Astrocyte of the spinal cord (primary cell): ENCODE results near the gene NEDD4L.

ENCODE experiments used
- DNase-seq: peaks from one replicate; pipeline ENCODE4 v3.0.0; 2011; ENCODE audit warnings: low read depth, low spot score
- H3K4me3 ChIP-seq: 2 replicates; pipeline ENCODE4 v1.5.1; 2011; ENCODE audit warnings: low read depth, mild to moderate bottlenecking, low read length, moderate library complexity
- in situ Hi-C: cut with HindIII; loops from 2 replicates; pipeline ENCODE4 v1.10.0; 2017; ENCODE audit warnings: low sequenced_read_pairs
- TF ChIP-seq, protein P1 (sequence below): IDR thresholded peaks from 2 replicates; pipeline ENCODE4 v1.5.1; 2012; ENCODE audit warnings: low read depth, mild to moderate bottlenecking, low read length, inconsistent platforms

NEDD4L gene

DNA sequence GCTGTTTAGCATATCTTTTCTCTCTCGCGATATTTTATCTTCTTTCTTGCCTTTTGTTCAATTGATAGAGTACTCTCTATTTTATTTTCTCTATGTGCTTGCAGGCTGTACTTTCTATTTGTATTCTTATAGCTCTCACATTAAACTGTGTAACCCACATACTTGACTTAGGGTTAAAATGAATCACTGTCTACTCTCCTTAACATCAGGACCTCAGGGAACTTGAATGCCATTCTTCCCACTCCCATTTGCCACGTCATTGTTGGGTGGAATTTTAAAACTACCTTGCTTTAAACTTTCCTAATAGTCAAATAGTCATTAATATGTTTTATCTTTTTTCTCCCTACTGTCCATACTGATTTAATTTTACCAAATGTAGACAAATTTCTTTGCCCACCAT, 315.2 kb downstream of the NEDD4L start:
- no peak overlapping the region for H3K4me3 ChIP-seq
- in situ Hi-C loops: no loop called here
- peak; percentile 50 for DNase-seq
- TF ChIP-seq, protein P1, sequence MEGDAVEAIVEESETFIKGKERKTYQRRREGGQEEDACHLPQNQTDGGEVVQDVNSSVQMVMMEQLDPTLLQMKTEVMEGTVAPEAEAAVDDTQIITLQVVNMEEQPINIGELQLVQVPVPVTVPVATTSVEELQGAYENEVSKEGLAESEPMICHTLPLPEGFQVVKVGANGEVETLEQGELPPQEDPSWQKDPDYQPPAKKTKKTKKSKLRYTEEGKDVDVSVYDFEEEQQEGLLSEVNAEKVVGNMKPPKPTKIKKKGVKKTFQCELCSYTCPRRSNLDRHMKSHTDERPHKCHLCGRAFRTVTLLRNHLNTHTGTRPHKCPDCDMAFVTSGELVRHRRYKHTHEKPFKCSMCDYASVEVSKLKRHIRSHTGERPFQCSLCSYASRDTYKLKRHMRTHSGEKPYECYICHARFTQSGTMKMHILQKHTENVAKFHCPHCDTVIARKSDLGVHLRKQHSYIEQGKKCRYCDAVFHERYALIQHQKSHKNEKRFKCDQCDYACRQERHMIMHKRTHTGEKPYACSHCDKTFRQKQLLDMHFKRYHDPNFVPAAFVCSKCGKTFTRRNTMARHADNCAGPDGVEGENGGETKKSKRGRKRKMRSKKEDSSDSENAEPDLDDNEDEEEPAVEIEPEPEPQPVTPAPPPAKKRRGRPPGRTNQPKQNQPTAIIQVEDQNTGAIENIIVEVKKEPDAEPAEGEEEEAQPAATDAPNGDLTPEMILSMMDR: no peak

DNA sequence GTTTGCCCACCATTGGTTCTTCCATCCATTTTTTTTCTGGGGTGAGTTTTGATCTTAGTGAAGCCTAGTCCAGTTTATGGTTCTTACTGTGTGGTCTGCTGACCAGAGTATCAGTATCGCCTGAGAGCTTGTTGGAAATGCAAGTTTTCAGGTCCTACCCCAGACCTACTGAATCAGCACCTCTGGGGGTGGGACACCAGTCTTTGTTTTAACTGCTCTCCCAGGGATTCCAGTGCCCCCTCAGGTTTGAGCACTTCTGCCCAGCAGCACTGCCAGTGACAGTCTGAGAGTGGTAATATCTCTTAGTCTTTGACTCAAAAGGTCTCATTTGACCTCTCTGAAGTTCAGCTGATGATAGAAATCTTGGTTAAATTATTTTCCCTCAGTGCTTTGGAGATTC, 315.6 kb downstream of the NEDD4L start:
- TF ChIP-seq, protein P1: no peak
- no peak overlapping the region for H3K4me3 ChIP-seq
- in situ Hi-C loops: no loop called here
- DNase-seq: no peak

DNA sequence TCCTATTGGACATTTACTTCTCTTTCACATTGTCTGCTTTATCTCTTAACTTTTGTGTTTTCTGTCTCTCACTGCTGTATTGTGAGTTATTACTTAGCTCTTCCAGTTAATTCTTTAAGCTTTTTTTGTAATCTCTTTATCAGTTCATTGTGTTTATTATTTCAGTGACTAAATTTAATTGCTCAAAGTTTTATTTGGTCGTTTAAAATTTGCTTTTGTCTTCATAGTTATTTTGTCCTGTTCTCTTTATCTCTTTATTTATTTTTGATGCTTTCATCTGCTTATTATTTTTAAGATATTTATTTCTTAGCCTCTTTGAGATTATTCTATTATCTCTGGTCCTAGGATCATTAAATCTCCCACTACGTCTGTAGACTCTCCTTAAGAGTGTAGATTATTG, 316.3 kb downstream of the NEDD4L start:
- no peak overlapping the region for H3K4me3 ChIP-seq
- TF ChIP-seq, protein P1: no peak
- in situ Hi-C loops: no loop called here
- no peak for DNase-seq

DNA sequence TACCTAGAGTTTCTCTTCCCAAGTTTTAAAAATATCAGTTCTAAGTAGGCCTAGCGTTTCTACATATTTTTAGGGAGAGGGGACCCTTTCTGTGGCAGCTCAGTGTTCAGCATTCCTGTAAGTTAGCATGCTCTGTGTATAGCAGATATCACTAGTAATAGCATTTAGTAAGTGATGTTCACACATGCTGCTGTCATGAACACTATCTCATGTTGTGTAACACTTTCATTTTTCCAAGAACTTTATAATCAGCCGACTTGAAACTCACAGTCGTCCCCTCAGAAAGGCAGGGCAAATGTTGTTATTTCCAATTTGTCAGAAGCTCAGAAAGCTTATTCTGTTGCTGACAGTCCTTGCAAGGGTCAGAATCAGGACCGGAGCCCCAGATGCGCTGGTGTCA, 317.2 kb downstream of the NEDD4L start:
- TF ChIP-seq, protein P1: no peak
- DNase-seq: no peak
- in situ Hi-C loops: no loop called here
- no peak overlapping the region for H3K4me3 ChIP-seq

DNA sequence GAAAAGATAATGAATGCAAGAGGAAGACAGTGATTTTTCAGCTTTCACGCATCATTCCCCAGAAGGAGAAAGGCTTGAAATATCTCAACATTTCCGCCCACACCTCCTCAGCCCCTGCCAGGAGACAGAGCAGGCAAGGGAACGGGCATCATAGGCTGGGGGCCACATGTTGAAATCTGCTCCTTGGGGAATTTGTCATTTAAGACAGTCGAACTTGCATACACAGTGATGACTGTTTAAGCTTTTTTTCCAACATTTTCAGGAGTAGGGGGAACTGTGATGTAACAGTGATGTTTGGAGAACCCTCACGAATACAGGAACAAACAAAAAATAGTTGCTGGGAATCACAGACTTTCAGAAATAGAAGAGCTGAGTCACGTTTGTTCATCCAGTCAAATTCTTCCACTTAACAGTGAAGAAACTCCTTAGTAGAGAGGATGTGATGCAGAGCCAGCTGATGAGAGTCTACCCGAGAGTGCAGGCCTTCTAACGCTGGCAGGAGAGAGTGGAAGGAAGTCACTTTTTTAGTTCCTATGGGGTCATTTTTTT, 318.1 kb downstream of the NEDD4L start:
- TF ChIP-seq, protein P1: no peak
- peak; percentile 95 for DNase-seq
- in situ Hi-C loops: no loop called here
- no peak overlapping the region for H3K4me3 ChIP-seq

DNA sequence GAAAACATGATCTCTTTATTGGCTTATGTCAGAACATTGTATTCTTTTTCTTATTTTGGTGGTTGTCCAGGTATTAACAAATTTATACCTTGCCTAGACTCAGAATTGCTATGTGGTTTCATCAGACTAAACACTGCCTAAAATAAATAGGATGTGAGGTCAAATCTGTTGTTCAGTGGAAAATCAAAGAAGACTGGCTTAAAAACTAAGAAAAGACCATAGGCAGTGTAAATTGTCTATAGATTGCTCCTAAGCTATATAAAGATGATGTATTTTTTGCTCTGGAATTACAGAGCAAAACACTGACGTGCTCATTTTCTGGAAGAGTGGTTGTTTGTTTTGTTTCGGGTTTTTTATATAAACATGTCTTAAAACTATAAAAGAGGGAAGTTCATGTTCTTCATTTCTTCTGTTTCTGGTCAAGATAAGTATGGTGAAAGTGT, 318.8 kb downstream of the NEDD4L start:
- H3K4me3 ChIP-seq: no peak overlapping the region
- TF ChIP-seq, protein P1: no peak
- in situ Hi-C loops: no loop called here
- no peak for DNase-seq
